Glutamatergic neuron (in vitro differentiated cells): ENCODE results near the gene RPS4Y1. TPM values are rescaled to one million over a fixed set of nuclear protein-coding genes. Genes with fewer than 3 reads are reported as not detected.

Source experiments
- DNase-seq: peaks from one replicate; pipeline ENCODE4 v3.0.0; 2022
- H3K27ac Mint-ChIP-seq: one replicate; pipeline ENCODE4 v1.8.0; 2020; ENCODE audit warnings: mild to moderate bottlenecking, mixed read lengths, inconsistent platforms; ENCODE audit not compliant: unreplicated experiment
- H3K27me3 Mint-ChIP-seq: one replicate; pipeline ENCODE4 v1.8.0; 2020; ENCODE audit warnings: mild to moderate bottlenecking, moderate library complexity, mixed read lengths, inconsistent platforms; ENCODE audit not compliant: unreplicated experiment
- H3K36me3 Mint-ChIP-seq: one replicate; pipeline ENCODE4 v1.8.0; 2020; ENCODE audit warnings: mild to moderate bottlenecking, mixed read lengths, inconsistent platforms; ENCODE audit not compliant: unreplicated experiment
- H3K4me1 Mint-ChIP-seq: one replicate; pipeline ENCODE4 v1.8.0; 2020; ENCODE audit warnings: mild to moderate bottlenecking, low read depth, mixed read lengths, inconsistent platforms; ENCODE audit not compliant: unreplicated experiment
- H3K4me3 Mint-ChIP-seq: one replicate; pipeline ENCODE4 v1.8.0; 2020; ENCODE audit warnings: mild to moderate bottlenecking, mixed read lengths, inconsistent platforms; ENCODE audit not compliant: unreplicated experiment
- H3K9me3 Mint-ChIP-seq: one replicate; pipeline ENCODE4 v1.8.0; 2020; ENCODE audit warnings: mild to moderate bottlenecking, moderate library complexity, mixed read lengths, inconsistent platforms; ENCODE audit not compliant: unreplicated experiment
- total RNA-seq: library from RNA; stranded (reverse); fragmentation: NEBNext Ultra II Directional; extraction: Animal tissue kit (Norgen Biotek cat#: 25700); gene quantifications from one replicate; pipeline ENCODE4 v1.2.1, GENCODE V29; 2021; ENCODE audit not compliant: unreplicated experiment
- TF ChIP-seq, protein P1 (sequence below): fragments of 200-600 bp; sonication (generic); IDR thresholded peaks from one replicate; pipeline ENCODE4 v1.5.0; 2021; ENCODE audit not compliant: partially characterized antibody, unreplicated experiment

RPS4Y1 gene
- total RNA-seq, 1 donor from 2014 or later, result 152 TPM

DNA sequence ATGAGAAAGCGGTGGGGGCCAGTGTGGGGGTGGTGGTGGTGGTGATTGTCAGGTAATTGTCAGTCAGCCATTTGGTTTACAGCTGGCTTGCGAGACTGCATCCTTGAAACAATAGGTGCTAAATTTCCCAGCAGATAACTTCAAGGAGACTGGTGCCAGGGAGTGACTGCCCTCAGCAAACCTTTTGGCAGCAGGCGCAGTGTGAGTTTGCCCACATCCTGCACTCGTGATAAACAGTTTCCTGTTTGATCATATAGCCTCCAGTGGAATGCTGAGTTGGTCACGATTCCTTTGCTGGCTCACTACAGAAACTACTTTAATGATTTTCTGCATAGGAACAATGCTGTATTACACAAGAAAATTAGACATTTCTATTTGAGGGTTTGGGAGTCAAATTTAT, 46.0 kb downstream of the RPS4Y1 start:
- Mint-ChIP-seq H3K36me3 (no peaks in the 10 kb centered on the region), H3K27me3 (no peaks in the 10 kb centered on the region), H3K27ac (no peak overlapping the region), H3K9me3 (no peaks in the 10 kb centered on the region), H3K4me1 (no peaks in the 10 kb centered on the region), H3K4me3 (no peak overlapping the region)
- no peak for DNase-seq
- TF ChIP-seq, protein P1, sequence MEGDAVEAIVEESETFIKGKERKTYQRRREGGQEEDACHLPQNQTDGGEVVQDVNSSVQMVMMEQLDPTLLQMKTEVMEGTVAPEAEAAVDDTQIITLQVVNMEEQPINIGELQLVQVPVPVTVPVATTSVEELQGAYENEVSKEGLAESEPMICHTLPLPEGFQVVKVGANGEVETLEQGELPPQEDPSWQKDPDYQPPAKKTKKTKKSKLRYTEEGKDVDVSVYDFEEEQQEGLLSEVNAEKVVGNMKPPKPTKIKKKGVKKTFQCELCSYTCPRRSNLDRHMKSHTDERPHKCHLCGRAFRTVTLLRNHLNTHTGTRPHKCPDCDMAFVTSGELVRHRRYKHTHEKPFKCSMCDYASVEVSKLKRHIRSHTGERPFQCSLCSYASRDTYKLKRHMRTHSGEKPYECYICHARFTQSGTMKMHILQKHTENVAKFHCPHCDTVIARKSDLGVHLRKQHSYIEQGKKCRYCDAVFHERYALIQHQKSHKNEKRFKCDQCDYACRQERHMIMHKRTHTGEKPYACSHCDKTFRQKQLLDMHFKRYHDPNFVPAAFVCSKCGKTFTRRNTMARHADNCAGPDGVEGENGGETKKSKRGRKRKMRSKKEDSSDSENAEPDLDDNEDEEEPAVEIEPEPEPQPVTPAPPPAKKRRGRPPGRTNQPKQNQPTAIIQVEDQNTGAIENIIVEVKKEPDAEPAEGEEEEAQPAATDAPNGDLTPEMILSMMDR, result no peak

DNA sequence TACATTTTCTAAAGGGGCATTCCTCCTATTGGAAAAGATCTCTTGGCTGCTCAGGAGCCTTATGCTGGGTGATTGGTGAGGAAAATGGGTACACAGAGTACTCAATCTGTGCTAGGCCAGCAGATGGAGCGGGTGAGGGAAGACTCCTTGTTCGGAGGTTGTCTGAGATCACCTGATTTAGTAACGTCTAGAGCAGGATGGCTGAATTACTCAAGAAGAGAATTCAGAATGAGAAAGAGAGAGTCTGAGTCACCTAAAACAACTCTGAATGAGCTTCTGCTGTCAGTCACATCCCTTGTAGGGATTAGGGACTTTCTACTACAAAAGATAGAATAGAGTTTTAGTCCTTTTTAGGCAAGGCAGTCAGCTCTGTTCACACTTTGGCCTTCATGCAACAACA, 46.6 kb downstream of the RPS4Y1 start:
- no peak for DNase-seq
- H3K4me1 Mint-ChIP-seq, result no peaks in the 10 kb centered on the region
- no peak overlapping the region for H3K4me3 Mint-ChIP-seq
- no peaks in the 10 kb centered on the region for H3K27me3 Mint-ChIP-seq
- no peaks in the 10 kb centered on the region for H3K36me3 Mint-ChIP-seq
- TF ChIP-seq, protein P1, result no peak
- H3K27ac Mint-ChIP-seq, result no peak overlapping the region
- no peaks in the 10 kb centered on the region for H3K9me3 Mint-ChIP-seq

DNA sequence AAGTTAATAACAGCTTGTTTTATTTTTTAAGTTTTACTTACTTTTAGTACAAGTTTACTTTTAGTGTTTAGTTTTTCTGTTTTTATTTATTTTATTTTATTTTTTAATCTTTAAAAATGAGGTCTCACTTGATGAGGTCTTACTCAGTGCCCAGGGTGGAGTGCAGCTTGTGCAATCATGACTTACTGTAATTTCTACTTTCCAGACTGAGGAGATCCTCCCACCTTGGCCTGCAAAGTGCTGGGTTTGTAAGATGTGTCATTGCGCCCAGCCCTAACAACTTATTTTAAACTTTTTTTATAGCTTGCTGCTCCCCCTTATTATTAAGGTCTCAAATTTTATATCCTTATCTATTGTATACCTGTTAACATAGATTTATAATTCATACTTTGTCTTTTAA, 52.1 kb downstream of the RPS4Y1 start:
- Mint-ChIP-seq H3K4me3 (no peak overlapping the region), H3K4me1 (no peaks in the 10 kb centered on the region), H3K27ac (no peak overlapping the region), H3K9me3 (no peaks in the 10 kb centered on the region), H3K36me3 (no peaks in the 10 kb centered on the region), H3K27me3 (no peaks in the 10 kb centered on the region)
- no peak for DNase-seq
- TF ChIP-seq, protein P1, result no peak

DNA sequence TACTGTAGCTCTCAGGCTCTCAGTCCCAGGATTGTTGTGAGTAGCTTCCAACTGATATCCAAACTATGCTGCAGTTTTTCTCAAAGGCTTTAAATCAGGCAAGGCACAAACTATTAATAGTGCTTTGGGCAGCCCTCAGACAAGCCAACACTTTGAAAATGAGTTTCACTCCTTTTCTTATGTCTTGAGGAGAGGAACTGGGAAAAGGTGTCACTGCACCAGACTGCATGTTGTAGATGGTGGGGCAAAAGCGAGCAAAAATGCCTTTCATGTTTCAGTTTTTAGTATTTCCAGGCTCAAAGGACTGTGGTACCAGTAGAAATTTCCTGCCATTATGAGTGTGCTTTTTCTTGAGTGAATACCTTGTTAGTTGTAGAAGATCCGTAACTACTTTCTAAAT, 54.6 kb downstream of the RPS4Y1 start:
- no peak for DNase-seq
- TF ChIP-seq, protein P1, result no peak
- Mint-ChIP-seq H3K4me3 (no peak overlapping the region), H3K4me1 (no peaks in the 10 kb centered on the region), H3K27me3 (no peaks in the 10 kb centered on the region), H3K9me3 (no peaks in the 10 kb centered on the region), H3K36me3 (no peaks in the 10 kb centered on the region), H3K27ac (no peak overlapping the region)

DNA sequence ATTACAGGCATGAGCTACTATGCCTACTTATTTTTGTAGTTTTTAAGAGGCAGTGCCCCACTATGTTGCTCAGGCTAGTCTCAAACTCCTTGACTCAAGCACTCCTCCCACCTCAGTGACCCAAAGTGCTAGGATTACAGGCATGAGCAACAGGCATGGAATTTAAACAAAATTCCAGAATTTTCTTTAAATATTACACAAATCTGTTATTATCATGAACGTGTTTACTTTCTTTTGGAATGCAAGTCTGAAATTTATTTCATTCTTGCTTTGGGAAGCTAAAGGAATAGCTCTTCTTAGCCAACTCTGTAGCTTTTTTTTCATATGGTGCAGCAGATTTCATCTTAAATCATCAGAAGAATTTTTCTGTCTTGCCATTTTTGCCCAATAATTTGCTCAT, 66.0 kb downstream of the RPS4Y1 start:
- Mint-ChIP-seq H3K9me3 (peaks cover 1% of the 10 kb centered on the region), H3K4me1 (no peaks in the 10 kb centered on the region), H3K27me3 (no peaks in the 10 kb centered on the region), H3K27ac (no peak overlapping the region), H3K36me3 (no peaks in the 10 kb centered on the region), H3K4me3 (no peak overlapping the region)
- TF ChIP-seq, protein P1, result no peak
- DNase-seq, result no peak
